KOPT-K1 (cell line): ENCODE data around the gene SMIM10L1.

ENCODE experiments used
- H3K27ac ChIP-seq: fragments of 200-600 bp; sonication (generic); 2 replicates; pipeline ENCODE4 v1.5.1; 2016; ENCODE audit warnings: antibody characterized with exemption, mild to moderate bottlenecking, low read depth, low read length; ENCODE audit not compliant: poor library complexity, severe bottlenecking
- H3K36me3 ChIP-seq: fragments of 200-600 bp; sonication (generic); 2 replicates; pipeline ENCODE4 v1.5.1; 2017; ENCODE audit warnings: antibody characterized with exemption, mild to moderate bottlenecking, low read length, moderate library complexity; ENCODE audit not compliant: insufficient read depth
- H3K9me3 ChIP-seq: fragments of 200-600 bp; sonication (generic); 2 replicates; pipeline ENCODE4 v1.5.1; 2017; ENCODE audit warnings: antibody characterized with exemption, low read length, mild to moderate bottlenecking; ENCODE audit not compliant: insufficient read depth, poor library complexity, severe bottlenecking

SMIM10L1 gene

GRCh38 chr12:11171145-11171968 lies at the start of gene SMIM10L1:
Gene SMIM10L1, plus strand, starts transcription at chr12:11171194. Its CDS starts 163 bp downstream, at chr12:11171357.
- H3K27ac ChIP-seq, result peak within 1 kb of the TSS; percentile 95
- peaks cover 6% of the 10 kb centered on the region for H3K9me3 ChIP-seq
- peaks cover 65% of the 10 kb centered on the region for H3K36me3 ChIP-seq

- H3K9me3 ChIP-seq, result peaks cover 28% of the 10 kb centered on the region
- H3K36me3 ChIP-seq, result peaks cover 44% of the 10 kb centered on the region
- no peak overlapping the region for H3K27ac ChIP-seq
Observed at GRCh38 chr12:11130382-11130781, 40.6 kb upstream of the SMIM10L1 start.

- Histone ChIP-seq H3K27ac (no peak overlapping the region), H3K9me3 (peaks cover 27% of the 10 kb centered on the region), H3K36me3 (peaks cover 45% of the 10 kb centered on the region)
Observed at GRCh38 chr12:11130999-11131398, 40.0 kb upstream of the SMIM10L1 start.

- Histone ChIP-seq H3K36me3 (peaks cover 34% of the 10 kb centered on the region), H3K9me3 (peaks cover 12% of the 10 kb centered on the region), H3K27ac (no peak overlapping the region)
Observed at GRCh38 chr12:11133162-11133561, 37.8 kb upstream of the SMIM10L1 start.

- Histone ChIP-seq H3K9me3 (peaks cover 9% of the 10 kb centered on the region), H3K36me3 (peaks cover 27% of the 10 kb centered on the region), H3K27ac (no peak overlapping the region)
Observed at GRCh38 chr12:11133816-11134215, 37.2 kb upstream of the SMIM10L1 start.

GRCh38 chr12:11134305-11134704 lies 36.7 kb upstream of the SMIM10L1 start, which contains the start of gene TAS2R30:
Gene TAS2R30, minus strand, starts transcription at chr12:11134644. Its CDS starts 400 bp downstream, at chr12:11134244.
- Histone ChIP-seq H3K27ac (no peak within 1 kb of the TSS), H3K36me3 (peaks cover 23% of the 10 kb centered on the region), H3K9me3 (peaks cover 9% of the 10 kb centered on the region)

- Histone ChIP-seq H3K27ac (no peak overlapping the region), H3K9me3 (peaks cover 15% of the 10 kb centered on the region), H3K36me3 (peaks cover 22% of the 10 kb centered on the region; the same call in 1 of the 2 replicates)
Observed at GRCh38 chr12:11136075-11136474, 34.9 kb upstream of the SMIM10L1 start.

GRCh38 chr12:11143352-11143751 lies 27.6 kb upstream of the SMIM10L1 start:
- peaks cover 41% of the 10 kb centered on the region for H3K36me3 ChIP-seq
- H3K27ac ChIP-seq, result no peak overlapping the region
- peaks cover 41% of the 10 kb centered on the region for H3K9me3 ChIP-seq

- Histone ChIP-seq H3K27ac (no peak overlapping the region), H3K9me3 (peaks cover 41% of the 10 kb centered on the region), H3K36me3 (peaks cover 41% of the 10 kb centered on the region)
Observed at GRCh38 chr12:11144297-11144696, 26.7 kb upstream of the SMIM10L1 start.

- Histone ChIP-seq H3K27ac (no peak overlapping the region), H3K36me3 (peaks cover 27% of the 10 kb centered on the region), H3K9me3 (peaks cover 43% of the 10 kb centered on the region)
Observed at GRCh38 chr12:11147420-11147819, 23.6 kb upstream of the SMIM10L1 start.

GRCh38 chr12:11150832-11151231 lies 20.2 kb upstream of the SMIM10L1 start:
- peaks cover 47% of the 10 kb centered on the region for H3K9me3 ChIP-seq
- no peak overlapping the region for H3K27ac ChIP-seq
- H3K36me3 ChIP-seq, result peaks cover 37% of the 10 kb centered on the region

- Histone ChIP-seq H3K27ac (no peak overlapping the region), H3K36me3 (peaks cover 40% of the 10 kb centered on the region), H3K9me3 (peaks cover 61% of the 10 kb centered on the region)
Observed at GRCh38 chr12:11152725-11153124, 18.3 kb upstream of the SMIM10L1 start.

GRCh38 chr12:11154400-11154925 lies 16.5 kb upstream of the SMIM10L1 start:
- Histone ChIP-seq H3K9me3 (peaks cover 71% of the 10 kb centered on the region), H3K27ac (no peak overlapping the region), H3K36me3 (peaks cover 51% of the 10 kb centered on the region)

- Histone ChIP-seq H3K36me3 (peaks cover 69% of the 10 kb centered on the region), H3K27ac (no peak overlapping the region), H3K9me3 (peaks cover 48% of the 10 kb centered on the region)
Observed at GRCh38 chr12:11158885-11159444, 12.0 kb upstream of the SMIM10L1 start.

GRCh38 chr12:11162502-11162901 lies 8.5 kb upstream of the SMIM10L1 start:
- Histone ChIP-seq H3K9me3 (peaks cover 14% of the 10 kb centered on the region), H3K36me3 (peaks cover 86% of the 10 kb centered on the region), H3K27ac (no peak overlapping the region)
